Gastroesophageal sphincter (tissue), 3 donors: ENCODE results near the gene TBC1D22B.
"Not testable (repeated sequence)": the region's sequence is repeated elsewhere in the genome, so short reads cannot be mapped to it uniquely, and the experiment has no call there.

Experiments used
- POLR2A ChIP-seq, 2 donors: fragments of 450-650 bp; IDR thresholded peaks; one replicate each; pipeline ENCODE4 v1.6.1; 2017; ENCODE audit warnings: antibody characterized with exemption in 2 of 2, mild to moderate bottlenecking in 2 of 2, moderate library complexity in 1 of 2
- POLR2AphosphoS5 ChIP-seq: sonication (generic); formaldehyde crosslinking; IDR thresholded peaks from one replicate; pipeline ENCODE4 v1.6.1; 2017; ENCODE audit warnings: antibody characterized with exemption
- TF ChIP-seq, protein P1 (sequence below), 4 experiments: fragments of 200-600 bp in 2 of 4; fragments of 450-650 bp in 2 of 4; sonication (generic) in 1 of 4; IDR thresholded peaks; one replicate each; pipeline ENCODE4 v1.5.1; 2017 to 2019; ENCODE audit warnings: antibody characterized with exemption in 4 of 4, mild to moderate bottlenecking in 2 of 4, moderate library complexity in 2 of 4

GRCh38 chr6:37330345-37330744 is 72.8 kb downstream of the TBC1D22B start:
- TF ChIP-seq POLR2A (IDR thresholded peaks at IDR 0.05); POLR2AphosphoS5: not testable (repeated sequence)
- TF ChIP-seq, protein P1, sequence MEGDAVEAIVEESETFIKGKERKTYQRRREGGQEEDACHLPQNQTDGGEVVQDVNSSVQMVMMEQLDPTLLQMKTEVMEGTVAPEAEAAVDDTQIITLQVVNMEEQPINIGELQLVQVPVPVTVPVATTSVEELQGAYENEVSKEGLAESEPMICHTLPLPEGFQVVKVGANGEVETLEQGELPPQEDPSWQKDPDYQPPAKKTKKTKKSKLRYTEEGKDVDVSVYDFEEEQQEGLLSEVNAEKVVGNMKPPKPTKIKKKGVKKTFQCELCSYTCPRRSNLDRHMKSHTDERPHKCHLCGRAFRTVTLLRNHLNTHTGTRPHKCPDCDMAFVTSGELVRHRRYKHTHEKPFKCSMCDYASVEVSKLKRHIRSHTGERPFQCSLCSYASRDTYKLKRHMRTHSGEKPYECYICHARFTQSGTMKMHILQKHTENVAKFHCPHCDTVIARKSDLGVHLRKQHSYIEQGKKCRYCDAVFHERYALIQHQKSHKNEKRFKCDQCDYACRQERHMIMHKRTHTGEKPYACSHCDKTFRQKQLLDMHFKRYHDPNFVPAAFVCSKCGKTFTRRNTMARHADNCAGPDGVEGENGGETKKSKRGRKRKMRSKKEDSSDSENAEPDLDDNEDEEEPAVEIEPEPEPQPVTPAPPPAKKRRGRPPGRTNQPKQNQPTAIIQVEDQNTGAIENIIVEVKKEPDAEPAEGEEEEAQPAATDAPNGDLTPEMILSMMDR (IDR thresholded peaks at IDR 0.05) = not testable (repeated sequence)
